Esophagus muscularis mucosa (tissue), 4 donors: ENCODE data around the gene IQGAP2. TPM values are rescaled to one million over a fixed set of nuclear protein-coding genes. Genes with fewer than 3 reads are reported as not detected.

Source experiments
- DNase-seq: peaks from one replicate; pipeline ENCODE4 v3.0.0-alpha.2; 2017; ENCODE audit errors: extremely low spot score
- H3K27ac ChIP-seq, 4 donors: fragments of 200-600 bp; sonication (generic); replicated peaks in 1 of 4; 1 replicate in 3 of 4; 2 replicates in 1 of 4; pipeline ENCODE4 v1.5.1; 2016 to 2019; ENCODE audit warnings: mild to moderate bottlenecking in 1 of 4
- H3K27me3 ChIP-seq, 4 donors: fragments of 200-600 bp; sonication (generic); one replicate each; pipeline versions ENCODE4 v1.5.1 to v1.6.0; 2016 to 2019
- H3K36me3 ChIP-seq, 4 donors: fragments of 200-600 bp; sonication (generic); one replicate each; pipeline ENCODE4 v1.5.1; 2016 to 2019
- H3K4me1 ChIP-seq, 4 donors: fragments of 200-600 bp; sonication (generic); one replicate each; pipeline ENCODE4 v1.5.1; 2016 to 2019
- H3K4me3 ChIP-seq, 4 donors: fragments of 200-600 bp; sonication (generic); 1 replicate in 2 of 4; 2 replicates in 2 of 4; pipeline ENCODE4 v1.5.1; 2016 to 2019; ENCODE audit warnings: mild to moderate bottlenecking in 4 of 4, moderate library complexity in 1 of 4
- H3K9me3 ChIP-seq, 4 donors: fragments of 200-600 bp; sonication (generic); 1 replicate in 3 of 4; 2 replicates in 1 of 4; pipeline ENCODE4 v1.5.1; 2016 to 2019
- CTCF ChIP-seq, 3 experiments: fragments of 200-600 bp in 2 of 3; fragments of 450-650 bp in 1 of 3; sonication (generic) in 2 of 3; IDR thresholded peaks; one replicate each; pipeline ENCODE4 v1.5.1; 2017 to 2019; ENCODE audit warnings: antibody characterized with exemption in 3 of 3, mild to moderate bottlenecking in 2 of 3, moderate library complexity in 1 of 3
- EP300 ChIP-seq: sonication (generic); formaldehyde crosslinking; IDR thresholded peaks from one replicate; pipeline ENCODE4 v1.6.1; 2017; ENCODE audit warnings: antibody characterized with exemption
- POLR2A ChIP-seq: fragments of 450-650 bp; IDR thresholded peaks from one replicate; pipeline ENCODE4 v1.6.1; 2017; ENCODE audit warnings: antibody characterized with exemption, moderate library complexity, mild to moderate bottlenecking, low read depth
- POLR2AphosphoS5 ChIP-seq, 2 donors: sonication (generic); formaldehyde crosslinking; IDR thresholded peaks; one replicate each; pipeline ENCODE4 v1.6.1; 2017; ENCODE audit warnings: antibody characterized with exemption in 2 of 2
- WGBS: methylation state at CpG from one replicate; pipeline ENCODE4 v1.1.5; 2018; 5-methylcytosine and 5-hydroxymethylcytosine counted together
- intact Hi-C: fragments of 100-400 bp; cut with DNase I; formaldehyde crosslinking; loops from one replicate; pipeline ENCODE4 v1.15.1; 2023
- total RNA-seq, 4 donors: library from RNA; depleted of rRNA; stranded (reverse); fragments of >200 nt; gene quantifications; one replicate each; pipeline versions ENCODE4 v1.1.0 to v1.2.1, GENCODE V29; 2016

The IQGAP2 gene
- total RNA-seq, 4 donors from 2014 or later = 14.9 to 30.7 (median 20.8) TPM

DNA sequence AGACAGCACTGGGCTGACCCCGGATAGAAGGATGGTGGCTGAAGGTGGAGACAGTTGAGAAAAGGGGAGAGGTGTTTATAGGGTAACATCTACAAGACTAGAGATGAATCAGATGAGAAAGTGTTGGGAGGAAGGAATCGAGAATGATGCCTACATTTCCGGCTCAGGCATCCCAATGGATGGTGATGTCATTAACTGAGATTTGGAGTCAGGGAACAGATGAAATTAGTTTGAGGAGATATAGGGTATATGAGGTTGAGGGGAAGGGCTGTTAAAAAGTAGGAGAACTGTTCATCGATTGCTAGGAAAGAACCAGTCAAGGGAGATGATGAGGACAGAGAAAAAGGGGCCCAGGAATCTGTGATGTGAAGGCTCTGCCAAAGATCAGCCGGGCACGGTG lies 24.7 kb upstream of the IQGAP2 start:
- no peak for TF ChIP-seq POLR2A
- no peak for TF ChIP-seq POLR2AphosphoS5 (IDR thresholded peaks at IDR 0.05)
- TF ChIP-seq CTCF (IDR thresholded peaks at IDR 0.05) = no peak
- TF ChIP-seq EP300 = no peak
- WGBS = 96% methylated on average over 6 of the region's 6 CpGs
- intact Hi-C loops = no loop called here
- Histone ChIP-seq H3K36me3 (no peaks in the 10 kb centered on the region), H3K4me1 (no peaks in the 10 kb centered on the region), H3K27me3 (no peaks in the 10 kb centered on the region), H3K4me3 (no peak overlapping the region), H3K27ac (no peak overlapping the region), H3K9me3 (no peaks in the 10 kb centered on the region)
- DNase-seq = no peak

DNA sequence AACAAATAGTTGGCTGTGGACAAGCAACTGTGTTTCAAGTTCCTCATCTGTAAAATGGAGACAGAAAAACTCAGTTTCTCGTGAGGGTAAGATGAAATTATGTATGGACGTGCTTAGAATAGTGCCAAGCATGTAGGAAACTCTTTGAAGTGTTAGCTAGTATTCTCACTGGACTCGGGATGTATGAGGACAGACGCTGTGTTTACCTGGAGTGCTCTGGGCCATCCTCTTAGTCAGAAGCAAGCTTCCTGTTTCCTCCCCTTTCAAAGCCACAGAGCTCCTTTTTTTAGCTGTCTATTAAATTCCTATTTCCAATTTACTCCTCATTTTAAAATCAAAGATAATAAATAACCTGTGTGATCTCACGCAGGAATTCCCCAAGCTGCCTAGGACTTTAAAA lies 23.8 kb upstream of the IQGAP2 start:
- intact Hi-C loops = no loop called here
- H3K36me3 ChIP-seq = no peaks in the 10 kb centered on the region
- H3K4me3 ChIP-seq = no peak overlapping the region
- TF ChIP-seq CTCF (IDR thresholded peaks at IDR 0.05) (no peak), POLR2A (no peak), EP300 (no peak), POLR2AphosphoS5 (IDR thresholded peaks at IDR 0.05) (no peak)
- no peaks in the 10 kb centered on the region for H3K27me3 ChIP-seq
- H3K4me1 ChIP-seq = no peaks in the 10 kb centered on the region
- WGBS = 64% methylated on average over 5 of the region's 5 CpGs
- no peaks in the 10 kb centered on the region for H3K9me3 ChIP-seq
- H3K27ac ChIP-seq = no peak overlapping the region
- no peak for DNase-seq

GRCh38 chr5:76379855-76380254 lies 23.2 kb upstream of the IQGAP2 start:
- Histone ChIP-seq H3K27ac (no peak overlapping the region), H3K36me3 (no peaks in the 10 kb centered on the region), H3K4me1 (no peaks in the 10 kb centered on the region), H3K9me3 (no peaks in the 10 kb centered on the region), H3K4me3 (no peak overlapping the region), H3K27me3 (no peaks in the 10 kb centered on the region)
- DNase-seq = no peak
- 80% methylated on average over 1 of the region's 1 CpG for WGBS
- intact Hi-C loops = no loop called here
- TF ChIP-seq CTCF (IDR thresholded peaks at IDR 0.05) = no peak

GRCh38 chr5:76380346-76381066 lies 22.6 kb upstream of the IQGAP2 start:
- DNase-seq = no peak
- H3K4me3 ChIP-seq = no peak overlapping the region
- 84% methylated on average over 7 of the region's 7 CpGs for WGBS
- no peaks in the 10 kb centered on the region for H3K36me3 ChIP-seq
- TF ChIP-seq CTCF (IDR thresholded peaks at IDR 0.05) (no peak), POLR2AphosphoS5 (IDR thresholded peaks at IDR 0.05) (no peak), POLR2A (no peak), EP300 (no peak)
- H3K9me3 ChIP-seq = no peaks in the 10 kb centered on the region
- intact Hi-C loops = no loop called here
- no peak overlapping the region for H3K27ac ChIP-seq
- H3K27me3 ChIP-seq = no peaks in the 10 kb centered on the region
- no peaks in the 10 kb centered on the region for H3K4me1 ChIP-seq
